ENCODE data around the gene GATB.

Gene GATB

DNA sequence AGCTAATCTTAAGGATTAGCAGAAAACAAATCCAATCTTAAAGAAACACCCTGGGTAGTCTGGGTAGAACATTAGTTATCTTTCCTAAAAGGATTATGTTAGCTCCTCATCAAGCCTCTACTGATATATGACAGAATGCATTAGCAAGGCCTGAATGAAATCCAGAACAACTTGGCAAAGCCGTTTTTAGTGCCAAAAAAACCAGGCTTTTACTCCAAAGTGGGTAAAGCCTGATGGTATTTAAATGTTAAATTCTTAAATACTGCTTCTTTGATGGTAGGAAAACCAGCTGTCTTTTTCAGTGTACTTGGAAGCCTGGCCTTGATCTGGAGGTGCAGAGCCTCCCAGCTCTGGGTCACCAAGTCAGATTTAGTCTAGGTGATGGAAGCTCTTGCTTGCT is 120.4 kb downstream of the GATB start:
- DNase-seq (ENCODE audit: low read depth), result no peak
- TF ChIP-seq, protein P1, sequence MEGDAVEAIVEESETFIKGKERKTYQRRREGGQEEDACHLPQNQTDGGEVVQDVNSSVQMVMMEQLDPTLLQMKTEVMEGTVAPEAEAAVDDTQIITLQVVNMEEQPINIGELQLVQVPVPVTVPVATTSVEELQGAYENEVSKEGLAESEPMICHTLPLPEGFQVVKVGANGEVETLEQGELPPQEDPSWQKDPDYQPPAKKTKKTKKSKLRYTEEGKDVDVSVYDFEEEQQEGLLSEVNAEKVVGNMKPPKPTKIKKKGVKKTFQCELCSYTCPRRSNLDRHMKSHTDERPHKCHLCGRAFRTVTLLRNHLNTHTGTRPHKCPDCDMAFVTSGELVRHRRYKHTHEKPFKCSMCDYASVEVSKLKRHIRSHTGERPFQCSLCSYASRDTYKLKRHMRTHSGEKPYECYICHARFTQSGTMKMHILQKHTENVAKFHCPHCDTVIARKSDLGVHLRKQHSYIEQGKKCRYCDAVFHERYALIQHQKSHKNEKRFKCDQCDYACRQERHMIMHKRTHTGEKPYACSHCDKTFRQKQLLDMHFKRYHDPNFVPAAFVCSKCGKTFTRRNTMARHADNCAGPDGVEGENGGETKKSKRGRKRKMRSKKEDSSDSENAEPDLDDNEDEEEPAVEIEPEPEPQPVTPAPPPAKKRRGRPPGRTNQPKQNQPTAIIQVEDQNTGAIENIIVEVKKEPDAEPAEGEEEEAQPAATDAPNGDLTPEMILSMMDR (IDR thresholded peaks at IDR 0.05; ENCODE audit: low read length, missing control alignments), result no peak
- no peak overlapping the region for H3K4me3 ChIP-seq (replicated peaks; ENCODE audit: low read depth, low read length)

DNA sequence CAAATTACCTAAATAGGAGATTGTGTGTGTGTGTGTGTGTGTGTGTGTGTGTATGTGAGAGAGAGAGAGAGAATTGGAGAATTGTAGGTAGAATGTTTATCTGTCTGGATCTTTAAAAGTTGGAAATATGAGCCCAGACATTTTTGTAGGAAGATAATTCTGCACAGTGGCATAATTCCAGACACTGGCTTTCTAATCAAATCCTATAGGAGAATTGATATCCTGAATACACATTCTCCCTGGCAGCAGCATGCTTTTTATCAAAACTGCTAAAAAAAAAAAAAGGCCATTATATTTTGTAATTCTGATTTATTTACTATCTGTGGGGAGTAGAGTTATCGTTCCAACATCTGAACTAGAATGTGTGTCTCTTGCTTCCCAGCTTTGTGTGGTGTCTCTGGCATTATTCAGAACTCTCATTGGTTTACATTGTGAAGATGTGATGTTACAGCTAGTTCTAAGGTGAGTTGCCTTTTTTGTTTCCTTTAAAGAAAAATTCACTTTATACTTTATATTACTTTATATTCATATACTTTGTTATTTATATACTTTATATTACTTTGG is 122.4 kb downstream of the GATB start:
- H3K4me3 ChIP-seq (replicated peaks; ENCODE audit: low read depth, low read length), result no peak overlapping the region
- no peak for DNase-seq (ENCODE audit: low read depth)
- TF ChIP-seq, protein P1 (IDR thresholded peaks at IDR 0.05; ENCODE audit: low read length, missing control alignments), result no peak

DNA sequence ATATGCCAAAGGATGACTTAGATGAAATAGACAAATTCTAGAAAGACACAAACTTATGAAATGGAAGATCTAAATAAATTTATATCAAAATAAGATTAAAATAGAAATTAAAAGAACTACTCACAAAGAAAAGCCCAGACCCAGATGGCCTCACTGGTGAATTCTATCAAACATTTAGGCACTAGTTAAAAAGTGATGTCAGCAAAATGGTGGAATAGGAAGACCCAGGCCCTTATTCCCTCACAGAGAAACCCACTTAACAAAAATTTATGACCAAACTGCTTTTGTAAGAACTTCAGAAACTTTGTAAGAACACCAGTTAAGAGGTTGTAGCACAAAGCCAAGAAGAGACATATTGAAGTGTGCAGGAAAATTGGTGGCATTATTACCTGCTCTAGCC is 129.5 kb downstream of the GATB start:
- no peak overlapping the region for H3K4me3 ChIP-seq (replicated peaks; ENCODE audit: low read depth, low read length)
- TF ChIP-seq, protein P1 (IDR thresholded peaks at IDR 0.05; ENCODE audit: low read length, missing control alignments), result no peak
- no peak for DNase-seq (ENCODE audit: low read depth)

GRCh38 chr4:151629097-151629783 is 131.6 kb downstream of the GATB start:
- no peak for DNase-seq (ENCODE audit: low read depth)
- H3K4me3 ChIP-seq (replicated peaks; ENCODE audit: low read depth, low read length), result no peak overlapping the region
- TF ChIP-seq, protein P1 (IDR thresholded peaks at IDR 0.05; ENCODE audit: low read length, missing control alignments), result no peak

DNA sequence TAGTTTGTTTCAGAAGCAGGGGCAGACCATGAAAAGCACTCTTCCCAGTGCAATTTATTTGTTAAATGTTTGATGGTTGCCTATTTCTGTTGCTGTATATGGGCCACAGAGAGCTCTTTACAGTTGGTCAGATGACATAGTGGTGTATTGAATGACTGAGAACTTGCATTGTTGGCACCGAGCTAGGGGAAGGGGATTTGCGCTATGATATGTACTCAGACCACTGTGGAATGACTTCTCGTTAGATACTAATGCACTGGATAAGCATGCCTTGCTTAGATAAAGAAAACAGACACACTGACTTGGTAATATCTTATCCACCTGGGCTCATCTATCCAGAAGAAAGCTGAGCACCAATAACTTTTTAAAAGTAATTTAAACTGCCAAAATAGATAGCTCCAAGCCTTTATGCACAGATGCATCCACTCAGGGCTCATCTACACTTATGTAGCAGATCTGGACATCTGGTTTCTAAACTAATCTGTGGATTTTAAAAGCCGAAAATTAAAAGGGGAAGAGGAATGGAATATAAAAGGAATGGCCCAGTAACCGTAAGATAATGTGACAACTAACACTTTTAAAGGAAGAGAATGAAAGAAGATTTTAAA is 132.7 kb downstream of the GATB start:
- no peak overlapping the region for H3K4me3 ChIP-seq (replicated peaks; ENCODE audit: low read depth, low read length)
- TF ChIP-seq, protein P1 (IDR thresholded peaks at IDR 0.05; ENCODE audit: low read length, missing control alignments), result no peak
- DNase-seq (ENCODE audit: low read depth), result no peak

DNA sequence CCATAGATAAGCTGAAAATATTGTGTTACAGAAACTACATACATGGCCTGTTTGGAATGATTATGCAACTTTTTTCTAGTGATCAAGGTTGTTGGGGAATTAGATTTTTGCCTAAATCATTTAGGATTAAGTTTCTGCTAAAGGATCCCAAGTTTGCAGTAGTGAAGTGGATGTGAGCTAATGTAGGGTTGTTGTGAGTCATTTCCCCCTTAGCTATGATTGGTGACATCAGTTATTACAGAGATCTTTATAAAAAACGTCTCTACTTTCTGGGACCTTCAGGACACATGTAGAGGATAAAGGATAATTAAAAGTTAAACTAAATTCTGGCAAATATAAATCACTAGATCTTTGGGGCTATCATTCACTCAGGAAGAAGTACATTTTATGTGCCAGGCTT is 133.3 kb downstream of the GATB start:
- peak; percentile 14 for DNase-seq (ENCODE audit: low read depth)
- H3K4me3 ChIP-seq (replicated peaks; ENCODE audit: low read depth, low read length), result no peak overlapping the region
- TF ChIP-seq, protein P1 (IDR thresholded peaks at IDR 0.05; ENCODE audit: low read length, missing control alignments), result no peak
